HG03558 (cell line): ENCODE results near the gene ANKRD13D.
"Not testable (repeated sequence)": the region's sequence is repeated elsewhere in the genome, so short reads cannot be mapped to it uniquely, and the experiment has no call there.

Source experiments
- ATAC-seq: cut with Tn5 transposase; IDR thresholded peaks from one replicate; pipeline ENCODE4 v1.9.1; 2021; ENCODE audit warnings: moderate number of reproducible peaks; ENCODE audit not compliant: unreplicated experiment; ENCODE audit errors: extremely low read depth

ANKRD13D gene

DNA sequence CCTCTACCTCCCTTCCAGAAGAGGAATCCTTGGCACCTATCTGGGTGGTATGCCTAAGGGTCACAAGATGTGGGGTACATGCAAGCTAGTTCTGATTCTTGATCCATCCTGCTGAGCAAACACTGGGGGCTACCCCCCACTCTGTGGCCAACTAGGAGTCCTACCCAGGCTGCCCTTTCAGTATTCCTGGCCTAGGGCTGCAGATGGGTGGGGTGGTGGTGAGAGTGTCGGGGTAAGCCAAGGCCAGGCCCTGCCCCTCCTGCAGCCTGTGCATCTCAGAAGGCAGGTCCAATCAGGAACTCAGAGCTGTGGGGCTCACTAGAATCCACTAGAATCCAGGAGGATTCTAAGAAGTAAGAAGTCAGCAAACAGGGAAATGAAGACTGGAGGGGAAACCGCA is 25.1 kb downstream of the ANKRD13D start:
- ATAC-seq: no peak

DNA sequence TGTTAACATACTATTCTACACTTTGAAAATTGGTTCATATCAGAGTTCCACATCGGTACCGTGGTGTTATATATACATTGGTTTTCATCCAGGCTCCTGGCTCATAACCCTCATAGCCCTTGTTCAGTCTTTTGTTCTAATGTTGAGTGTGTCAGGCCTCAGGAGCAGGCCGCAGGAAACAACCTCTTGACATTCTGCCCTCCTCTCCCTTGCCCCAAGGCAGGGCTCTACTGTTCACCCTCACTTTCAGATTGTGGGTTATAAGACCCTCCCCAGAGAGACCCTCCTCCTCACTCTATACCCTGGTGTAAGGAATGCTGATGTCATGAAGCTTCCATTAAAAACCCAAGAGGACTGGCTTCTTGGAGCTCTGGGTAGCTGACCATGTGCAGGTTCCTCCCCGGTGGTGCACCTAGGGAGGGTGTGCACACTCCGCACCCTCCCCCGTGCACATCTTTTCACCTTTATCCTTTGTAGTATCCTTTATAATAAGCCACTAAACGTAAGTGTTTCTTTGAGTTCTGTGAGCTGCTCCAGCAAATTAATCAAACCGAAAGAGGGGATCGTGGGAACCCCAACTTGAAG is 26.3 kb downstream of the ANKRD13D start:
- no peak for ATAC-seq

DNA sequence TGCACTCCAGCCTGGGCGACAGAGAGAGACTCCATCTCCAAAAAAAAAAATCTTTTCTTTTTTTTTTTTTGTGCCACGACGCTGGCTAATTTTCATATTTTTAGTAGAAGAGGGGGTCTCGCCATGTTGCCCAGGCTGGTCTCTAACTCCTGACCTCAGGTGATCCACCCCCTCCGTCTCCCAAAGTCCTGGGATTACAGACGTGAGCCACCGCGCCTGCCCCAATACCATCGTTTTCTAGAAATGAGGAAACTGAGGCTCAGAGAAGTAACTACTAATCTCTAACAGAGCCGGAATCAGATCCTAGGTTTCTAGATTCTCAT is 27.7 kb downstream of the ANKRD13D start:
- ATAC-seq: no peak

DNA sequence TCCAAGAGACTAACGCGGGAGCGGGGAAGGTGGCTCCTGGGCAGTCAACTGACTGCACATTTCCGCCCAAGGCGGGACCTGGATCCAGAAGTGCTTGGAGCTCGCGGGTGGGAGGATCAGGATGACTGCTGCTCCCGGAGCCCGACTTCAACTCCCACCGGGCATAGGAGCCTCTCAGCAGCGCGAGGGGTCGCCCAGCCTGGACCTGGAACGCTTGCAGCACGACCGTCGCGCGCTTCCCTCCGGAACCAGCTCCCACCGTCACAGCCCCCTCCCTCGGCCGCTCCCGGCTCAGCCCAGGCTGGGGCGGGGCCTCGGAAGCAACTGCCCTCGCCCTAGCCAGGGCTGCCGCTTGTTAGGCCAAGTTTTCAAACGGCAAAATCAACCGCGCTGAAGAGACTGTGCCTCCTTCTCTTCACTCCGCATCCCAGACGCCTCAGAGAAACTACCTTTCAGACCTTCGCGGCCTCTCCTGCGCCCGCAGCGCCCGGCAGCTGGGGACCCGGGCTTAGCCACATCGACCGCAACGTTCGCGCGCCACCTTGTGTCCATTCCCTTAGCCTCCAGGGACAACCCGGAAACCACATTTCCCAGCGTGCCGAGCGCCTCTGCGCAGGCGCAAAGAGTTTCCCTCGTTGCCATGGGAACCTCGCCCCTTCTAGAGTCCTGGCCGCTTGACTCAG is 28.2 kb downstream of the ANKRD13D start:
- ATAC-seq: peak; percentile 62

DNA sequence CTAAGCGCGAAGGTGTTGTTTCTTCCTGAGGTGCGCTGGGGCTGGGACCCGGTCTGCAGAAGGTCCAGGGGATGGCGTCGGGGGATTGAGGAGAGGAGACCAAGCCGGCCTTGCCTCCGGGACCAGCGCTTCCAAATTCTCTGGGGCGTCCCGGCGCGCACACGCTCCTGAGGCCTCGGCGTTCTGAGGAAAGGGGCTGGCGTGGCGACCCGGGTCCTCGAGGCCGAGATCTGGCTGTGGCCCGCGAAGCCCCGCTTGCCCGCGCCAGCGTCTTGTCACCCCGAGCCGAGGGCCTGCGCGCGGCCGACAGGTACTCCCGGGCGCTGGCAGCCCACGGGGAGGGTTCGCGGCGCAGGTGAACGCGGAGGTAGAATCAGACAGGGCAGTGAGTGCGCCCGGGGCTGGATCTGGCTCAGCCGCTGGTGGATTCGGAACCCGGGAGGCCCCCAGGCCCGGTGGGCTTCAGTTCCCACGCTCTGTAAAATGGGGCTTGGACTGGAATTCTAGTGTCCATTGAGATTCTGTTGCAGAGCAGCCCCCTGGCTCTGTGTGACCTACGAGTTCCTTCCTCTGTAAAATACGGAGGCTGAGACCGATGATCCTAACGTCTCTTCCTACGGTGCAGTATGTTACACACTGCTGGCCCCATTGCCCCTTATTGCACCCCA is 28.9 kb downstream of the ANKRD13D start:
- no peak for ATAC-seq

DNA sequence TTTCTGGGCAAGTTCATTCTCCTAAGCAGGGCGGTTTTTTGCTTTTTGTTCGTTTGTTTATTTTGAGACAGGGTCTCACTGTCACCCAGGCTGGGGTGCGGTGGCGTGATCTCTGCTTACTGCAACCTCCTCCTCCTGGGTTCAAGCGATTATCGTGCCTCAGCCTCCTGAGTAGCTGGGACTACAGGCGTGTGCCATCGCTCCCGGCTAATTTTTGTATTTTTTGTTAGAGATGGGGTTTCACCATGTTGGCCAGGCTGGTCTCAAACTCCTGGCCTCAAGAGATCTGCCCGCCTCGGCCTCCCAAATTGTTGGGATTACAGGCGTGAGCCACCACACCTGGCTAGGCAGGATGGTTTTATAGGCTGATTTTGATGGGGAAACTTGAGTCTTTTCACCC is 29.8 kb downstream of the ANKRD13D start:
- not testable (repeated sequence) for ATAC-seq

DNA sequence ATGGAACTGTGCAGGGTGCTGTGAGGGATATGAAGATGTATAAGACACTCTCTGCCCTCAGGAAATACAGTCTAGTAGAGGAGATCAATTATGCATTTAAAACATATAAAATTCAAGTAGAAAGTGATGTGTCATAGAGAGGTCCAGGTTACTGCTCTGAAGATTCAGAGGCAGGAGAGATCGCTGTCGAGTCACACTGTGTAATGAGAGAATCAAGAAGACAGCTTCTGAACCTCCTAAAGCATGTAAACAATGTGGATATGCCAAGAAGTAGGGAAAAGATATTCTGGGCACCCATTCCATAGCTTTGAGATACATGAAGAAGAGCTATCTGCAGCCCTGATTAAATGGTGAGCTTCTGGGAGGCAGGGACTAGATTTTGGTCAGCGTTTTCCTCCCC is 30.9 kb downstream of the ANKRD13D start:
- no peak for ATAC-seq

DNA sequence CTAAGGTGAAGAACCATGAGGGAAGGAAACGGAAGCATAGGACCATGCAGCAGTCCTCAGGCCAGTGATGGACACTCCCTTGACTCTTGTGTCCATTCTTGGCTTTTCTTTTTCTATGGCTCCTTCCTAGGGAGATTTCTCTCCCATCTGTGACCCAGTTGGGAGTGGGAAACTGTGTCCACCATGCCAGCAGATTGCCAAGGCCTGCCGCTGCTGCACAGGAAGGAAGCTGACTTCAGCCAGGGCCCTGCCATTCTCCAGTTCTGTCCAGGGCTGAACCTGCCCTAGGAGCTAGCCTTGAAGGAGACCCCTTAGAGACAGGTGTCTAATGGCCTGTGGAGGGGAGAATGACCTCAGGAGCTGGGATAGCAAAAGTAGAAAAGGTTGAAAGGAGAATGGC is 31.6 kb downstream of the ANKRD13D start:
- ATAC-seq: no peak

DNA sequence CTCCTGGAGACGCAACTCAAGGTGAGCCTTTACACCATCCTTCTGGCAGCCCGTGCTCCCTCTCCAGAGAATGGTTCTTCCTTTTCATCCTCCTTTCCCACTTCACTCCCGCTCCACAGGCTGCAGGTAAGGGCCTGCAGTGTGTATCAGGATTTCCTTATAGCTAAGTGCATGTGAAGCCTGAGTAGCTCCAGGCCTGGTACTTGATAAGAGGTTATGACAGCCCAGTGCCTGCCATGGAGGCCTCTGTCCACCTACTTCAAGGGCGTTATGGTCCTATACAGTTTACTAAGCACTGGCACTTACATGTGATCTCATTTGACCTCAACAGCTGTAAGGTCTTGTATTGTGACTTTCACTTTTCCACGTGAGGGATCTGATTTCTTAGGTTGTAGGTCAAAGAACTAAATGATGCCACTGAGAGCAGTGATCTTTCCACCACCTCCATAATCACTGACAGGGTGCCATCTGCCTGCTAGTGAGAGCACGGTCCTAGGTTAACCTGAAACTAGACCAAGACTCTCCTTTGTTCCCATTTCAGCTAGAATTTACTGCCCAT is 32.3 kb downstream of the ANKRD13D start:
- ATAC-seq: no peak

DNA sequence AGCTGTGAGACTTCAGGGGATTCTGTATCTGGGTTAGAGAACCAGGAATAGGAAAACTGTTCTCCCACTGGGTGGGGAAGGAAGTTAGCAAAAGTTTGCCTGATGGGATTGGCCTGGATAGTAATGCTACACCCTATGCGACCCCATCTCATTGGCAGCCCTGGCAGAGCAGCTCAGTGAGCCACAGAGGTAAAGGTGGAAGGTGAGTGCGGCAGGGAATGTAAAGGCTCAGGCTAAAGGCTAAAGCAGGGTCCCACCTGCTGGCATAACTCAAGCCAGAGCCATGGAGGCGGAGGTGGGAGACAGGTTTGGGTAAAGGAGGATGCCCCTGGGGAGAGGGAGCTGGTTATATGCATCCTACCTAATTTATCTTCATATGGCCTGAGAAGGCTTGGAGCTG is 32.9 kb downstream of the ANKRD13D start:
- no peak for ATAC-seq

DNA sequence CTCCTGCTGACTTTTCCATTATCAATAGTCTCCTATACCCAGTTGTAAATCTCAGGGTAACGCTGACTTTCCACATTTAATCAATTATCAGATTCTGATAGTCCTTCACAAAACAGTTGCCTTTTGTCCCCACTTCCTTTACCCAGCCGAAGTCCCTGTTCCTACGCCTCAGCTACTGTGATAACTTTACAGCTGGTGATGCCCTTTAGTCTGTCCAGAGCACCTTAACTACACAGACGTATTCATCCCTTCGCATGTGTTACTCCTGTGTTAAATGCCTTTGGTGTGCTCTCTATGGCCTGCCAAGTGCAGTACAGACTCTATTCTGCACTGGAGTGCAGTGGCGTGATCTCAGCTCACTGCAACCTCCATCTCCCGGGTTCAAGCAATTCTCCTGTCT is 34.4 kb downstream of the ANKRD13D start:
- ATAC-seq: no peak

DNA sequence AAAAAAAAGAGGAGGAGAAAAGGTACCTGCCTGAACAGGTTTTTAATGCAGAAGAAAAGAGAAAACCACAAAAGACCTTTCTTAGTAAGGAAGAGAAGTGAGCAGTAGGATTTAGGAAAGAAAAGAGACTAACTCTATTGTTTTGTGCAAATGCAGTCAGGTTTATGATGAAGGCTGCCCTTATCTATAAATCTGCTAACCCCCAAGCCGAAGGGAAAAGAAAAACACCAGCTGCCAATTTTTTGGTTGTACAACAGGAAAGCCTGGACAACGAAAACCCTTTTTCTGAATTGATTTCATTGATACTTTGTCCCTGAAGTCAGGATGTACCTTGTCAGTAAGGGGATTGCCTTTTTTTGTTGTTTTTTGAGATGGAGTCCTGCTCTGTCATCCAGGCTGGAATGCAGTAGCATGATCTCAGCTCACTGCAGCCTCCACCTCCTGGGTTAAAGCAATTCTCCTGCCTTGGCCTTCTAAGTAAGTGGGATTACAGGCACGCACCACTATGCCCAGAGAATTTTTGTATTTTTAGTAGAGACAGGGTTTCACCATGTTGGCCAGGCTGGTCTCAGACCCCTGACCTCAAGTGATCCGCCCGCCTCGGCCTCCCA is 43.1 kb downstream of the ANKRD13D start:
- no peak for ATAC-seq

DNA sequence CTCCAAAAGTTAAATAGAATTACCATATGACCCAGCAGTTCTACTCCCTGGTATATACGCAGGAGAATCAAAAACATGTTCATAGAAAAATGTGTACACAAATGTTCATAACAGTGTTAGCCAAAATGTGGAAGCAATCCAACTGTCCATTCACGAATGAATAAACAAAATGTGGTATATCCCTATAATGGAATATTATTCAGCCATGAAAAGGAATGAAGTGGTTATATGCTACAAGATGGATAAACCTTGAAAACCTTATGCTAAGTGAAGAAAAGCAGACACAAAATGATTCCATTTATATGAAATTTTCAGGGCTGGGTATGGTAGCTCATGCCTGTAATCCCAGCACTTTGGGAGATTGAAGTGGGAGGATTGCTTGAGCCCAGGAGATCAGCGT is 48.2 kb downstream of the ANKRD13D start:
- ATAC-seq: no peak

DNA sequence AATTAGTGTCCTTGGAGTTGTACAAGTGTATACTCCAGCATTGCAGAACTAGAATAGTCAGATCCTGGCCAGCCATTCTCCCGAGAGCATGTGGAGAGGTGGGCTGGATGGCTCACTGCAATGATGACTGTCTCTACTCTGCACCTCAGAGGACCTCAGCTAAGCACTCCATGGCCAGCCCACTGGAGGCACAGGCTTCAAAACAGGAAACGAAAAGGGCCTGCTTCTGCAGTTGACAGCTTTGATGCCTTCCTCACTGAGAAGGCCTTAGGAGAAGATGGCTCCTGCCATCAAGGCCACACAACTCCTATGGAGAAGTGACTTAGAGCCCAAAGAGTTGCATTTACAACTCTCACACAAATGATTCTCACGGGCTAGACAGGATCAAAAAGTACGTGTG is 55.2 kb downstream of the ANKRD13D start:
- no peak for ATAC-seq

DNA sequence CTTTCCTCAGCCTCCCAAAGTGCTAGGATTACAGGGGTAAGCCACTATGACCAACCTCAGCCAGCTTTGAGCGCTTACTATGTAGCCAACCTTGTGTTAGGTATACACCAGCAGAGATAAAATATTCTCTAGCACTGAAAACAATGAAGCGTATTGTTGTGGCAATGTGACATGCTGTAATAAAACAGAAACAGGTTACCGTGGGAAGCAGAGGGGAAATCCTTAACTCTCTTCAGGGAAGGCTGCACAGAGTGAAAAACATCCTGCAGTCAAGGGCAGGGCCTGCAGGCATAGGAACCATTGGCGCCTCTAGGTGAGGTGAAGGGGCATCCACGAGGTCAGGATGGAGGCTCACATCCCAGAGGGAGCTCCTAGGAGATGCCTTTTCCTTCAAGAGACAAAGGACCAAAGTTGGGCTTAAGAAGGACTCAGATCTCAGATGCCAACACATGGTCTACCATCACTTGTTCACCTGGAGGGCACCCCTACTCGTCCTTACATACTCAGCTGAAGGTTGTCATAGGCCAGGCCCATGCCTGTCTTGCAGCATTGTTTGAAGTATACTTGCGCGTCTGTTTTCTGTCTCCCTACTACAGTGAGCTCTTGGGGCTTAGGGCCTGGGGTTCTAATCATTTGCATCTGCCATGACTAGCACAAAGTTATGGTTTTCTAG is 56.3 kb downstream of the ANKRD13D start:
- ATAC-seq: no peak

DNA sequence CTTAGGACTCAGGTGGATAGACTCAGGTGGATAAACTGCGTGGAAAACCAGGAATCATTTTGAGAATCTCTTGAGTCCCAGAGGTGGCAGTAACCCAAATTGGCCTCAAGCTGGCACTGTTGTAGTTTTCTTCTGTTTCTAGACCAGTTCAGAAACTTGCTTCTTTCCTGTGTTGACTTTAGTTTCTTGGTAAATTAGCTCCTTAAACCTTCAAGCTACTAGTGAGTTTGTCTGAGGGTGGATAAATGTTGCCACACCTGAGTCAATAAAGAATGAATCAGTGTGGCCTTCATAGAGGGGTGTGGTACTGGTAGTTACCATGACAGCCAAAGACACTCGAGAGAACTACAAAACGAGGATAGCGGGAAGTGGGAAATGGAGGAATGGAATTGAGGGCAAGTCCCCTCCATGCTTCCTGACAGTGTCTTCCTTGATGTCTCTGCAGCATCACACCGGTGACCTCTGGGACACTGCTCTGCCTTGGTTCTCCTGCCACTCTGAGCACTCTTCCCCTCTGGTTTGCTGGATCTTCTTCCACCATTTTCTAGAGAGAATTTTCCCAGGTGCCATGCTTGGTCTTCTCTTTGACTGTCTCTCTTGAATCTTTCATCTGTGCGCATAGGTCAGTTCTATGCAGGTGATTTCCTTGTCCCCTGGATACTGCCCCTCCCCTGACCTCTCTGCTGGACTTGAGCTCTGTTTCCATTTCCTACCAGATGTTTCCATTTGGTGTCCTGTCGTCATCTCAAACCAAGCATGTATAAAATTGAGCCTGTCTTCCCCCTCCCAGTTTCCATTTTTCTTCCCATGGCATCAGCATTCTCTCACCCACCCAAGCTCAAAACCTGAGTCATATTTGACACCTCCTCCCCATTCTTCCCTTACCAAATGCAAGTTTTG is 57.1 kb downstream of the ANKRD13D start:
- ATAC-seq: no peak

DNA sequence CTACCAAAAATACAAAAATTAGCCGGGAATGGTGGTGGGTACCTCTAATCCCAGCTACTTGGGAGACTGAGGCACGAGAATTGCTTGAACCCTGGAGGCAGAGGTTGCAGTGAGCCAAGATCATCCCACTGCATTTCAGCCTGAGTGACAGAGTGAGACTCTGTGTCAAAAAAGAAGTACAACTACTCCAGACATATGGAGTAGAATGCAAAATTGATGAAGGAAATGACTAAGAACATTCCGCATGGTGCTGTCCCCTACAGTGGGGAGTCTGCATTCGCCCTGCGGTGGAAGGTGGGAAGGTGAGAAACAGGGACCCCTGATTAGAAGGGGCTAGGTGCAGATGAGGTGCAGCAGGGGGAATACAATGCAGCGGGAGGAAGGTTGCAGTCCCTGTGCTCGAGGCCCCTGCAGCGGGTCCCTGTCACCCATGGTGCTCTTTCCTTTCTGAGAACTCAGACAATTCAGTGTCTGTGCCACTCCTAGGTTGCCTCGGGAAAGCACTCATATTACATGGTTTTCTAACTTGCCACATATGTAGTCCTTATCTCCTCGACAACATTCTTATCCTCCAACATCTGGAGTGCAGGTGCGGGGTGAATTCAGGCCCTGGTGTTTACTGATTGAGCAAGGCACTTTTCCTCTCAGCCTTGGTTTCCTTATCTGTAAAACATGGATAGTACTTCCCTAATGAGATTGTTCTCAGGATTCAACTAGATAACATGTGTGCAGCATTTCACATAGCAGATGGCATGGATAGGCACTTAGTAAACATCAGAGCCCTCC is 59.1 kb downstream of the ANKRD13D start:
- ATAC-seq: no peak

DNA sequence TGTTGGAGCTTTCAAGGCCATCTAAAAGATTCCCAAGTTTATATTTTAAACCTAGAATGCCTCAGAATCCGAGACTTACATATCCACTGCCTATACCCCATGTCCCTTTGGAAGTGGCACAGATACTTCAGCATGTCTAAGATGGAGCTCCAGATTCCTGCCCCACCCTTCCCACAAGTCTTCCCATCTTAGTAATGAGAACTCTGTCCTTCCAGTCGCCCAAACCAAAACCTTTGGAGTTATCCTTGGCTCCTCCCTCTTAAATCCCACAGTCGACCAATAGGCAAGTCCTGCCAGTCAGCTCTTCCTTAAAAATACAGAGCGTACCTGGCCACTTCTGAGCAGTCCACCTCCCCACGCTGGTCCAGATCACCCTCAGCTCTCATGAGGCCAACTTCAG is 59.9 kb downstream of the ANKRD13D start:
- ATAC-seq: no peak

DNA sequence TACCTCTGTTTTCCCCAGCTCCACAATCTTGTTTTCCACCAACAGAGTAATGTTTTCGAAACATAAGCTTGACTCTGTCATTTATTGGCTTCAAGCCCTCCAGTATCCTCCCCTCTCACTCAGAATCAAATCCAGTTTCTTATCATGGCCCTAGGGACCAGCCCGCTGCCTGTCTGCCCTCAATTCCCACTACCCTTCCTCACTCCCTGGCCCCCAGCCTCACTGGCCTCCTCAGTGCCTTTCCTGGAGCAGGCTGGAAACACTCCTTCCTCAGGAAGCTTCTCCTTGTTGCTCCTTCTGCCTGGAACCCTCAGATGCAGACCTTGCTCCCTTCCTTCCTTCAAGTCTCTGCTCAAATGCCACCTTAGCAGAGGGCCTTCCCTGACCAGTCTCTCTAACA is 60.4 kb downstream of the ANKRD13D start:
- ATAC-seq: no peak
